Parathyroid adenoma (tissue), 2 donors: ENCODE results near the gene ENPEP.
"Not testable (repeated sequence)": the region's sequence is repeated elsewhere in the genome, so short reads cannot be mapped to it uniquely, and the experiment has no call there.

Experiments
- H2AFZ ChIP-seq: fragments of 300-600 bp; sonication (generic); one replicate; pipeline ENCODE4 v1.7.0; 2017; ENCODE audit warnings: antibody characterized with exemption, mild to moderate bottlenecking
- H3K27ac ChIP-seq: fragments of 300-600 bp; sonication (generic); one replicate; pipeline ENCODE4 v1.7.0; 2017
- H3K27me3 ChIP-seq: fragments of 300-600 bp; sonication (generic); one replicate; pipeline ENCODE4 v1.7.0; 2017; ENCODE audit warnings: low read length; ENCODE audit not compliant: control insufficient read depth, insufficient read depth
- H3K36me3 ChIP-seq: fragments of 300-600 bp; sonication (generic); one replicate; pipeline ENCODE4 v1.7.0; 2017; ENCODE audit warnings: low read length; ENCODE audit not compliant: control insufficient read depth, insufficient read depth
- H3K4me1 ChIP-seq: fragments of 300-600 bp; sonication (generic); one replicate; pipeline ENCODE4 v1.7.0; 2017; ENCODE audit warnings: control low read depth
- H3K4me2 ChIP-seq: fragments of 300-600 bp; sonication (generic); one replicate; pipeline ENCODE4 v1.7.0; 2017; ENCODE audit warnings: low read length
- H3K4me3 ChIP-seq: fragments of 300-600 bp; sonication (generic); one replicate; pipeline ENCODE4 v1.7.0; 2017; ENCODE audit warnings: low read depth, low read length
- H3K79me2 ChIP-seq: fragments of 300-600 bp; sonication (generic); one replicate; pipeline ENCODE4 v1.7.0; 2017; ENCODE audit warnings: control low read depth
- H3K9ac ChIP-seq: fragments of 300-600 bp; sonication (generic); one replicate; pipeline ENCODE4 v1.7.0; 2017; ENCODE audit warnings: mild to moderate bottlenecking
- H3K9me3 ChIP-seq: fragments of 300-600 bp; sonication (generic); one replicate; pipeline ENCODE4 v1.7.0; 2017; ENCODE audit warnings: low read length; ENCODE audit not compliant: control insufficient read depth
- CTCF ChIP-seq: fragments of 300-600 bp; sonication (generic); IDR thresholded peaks from one replicate; pipeline ENCODE4 v1.7.0; 2017; ENCODE audit warnings: antibody characterized with exemption, mild to moderate bottlenecking
- donor health status: primary hyperparathyroidism.

ENPEP gene

GRCh38 chr4:110550260-110550659, 74.3 kb downstream of the ENPEP start:
- Histone ChIP-seq H3K9me3 (no peaks in the 10 kb centered on the region), H3K79me2 (no peaks in the 10 kb centered on the region), H3K27me3 (no peaks in the 10 kb centered on the region), H3K36me3 (no peaks in the 10 kb centered on the region), H3K4me3 (no peak overlapping the region), H3K4me1 (no peaks in the 10 kb centered on the region), H3K4me2 (no peak overlapping the region), H3K27ac (no peak overlapping the region), H3K9ac (no peak overlapping the region), H2AFZ (no peak overlapping the region)
- TF ChIP-seq CTCF: no peak

GRCh38 chr4:110553197-110553596, 77.2 kb downstream of the ENPEP start:
- TF ChIP-seq CTCF: no peak
- H3K27ac ChIP-seq: no peak overlapping the region
- no peak overlapping the region for H2AFZ ChIP-seq
- no peaks in the 10 kb centered on the region for H3K36me3 ChIP-seq
- H3K9ac ChIP-seq: no peak overlapping the region
- H3K4me3 ChIP-seq: no peak overlapping the region
- H3K4me1 ChIP-seq: no peaks in the 10 kb centered on the region
- H3K4me2 ChIP-seq: no peak overlapping the region
- no peaks in the 10 kb centered on the region for H3K9me3 ChIP-seq
- H3K27me3 ChIP-seq: no peaks in the 10 kb centered on the region
- no peaks in the 10 kb centered on the region for H3K79me2 ChIP-seq

GRCh38 chr4:110567214-110567613, 91.3 kb downstream of the ENPEP start:
- no peaks in the 10 kb centered on the region for H3K9me3 ChIP-seq
- no peak for TF ChIP-seq CTCF
- H3K27me3 ChIP-seq: no peaks in the 10 kb centered on the region
- no peaks in the 10 kb centered on the region for H3K79me2 ChIP-seq
- no peaks in the 10 kb centered on the region for H3K36me3 ChIP-seq
- H3K4me3 ChIP-seq: no peak overlapping the region
- H2AFZ ChIP-seq: no peak overlapping the region
- no peak overlapping the region for H3K9ac ChIP-seq
- H3K4me2 ChIP-seq: no peak overlapping the region
- H3K4me1 ChIP-seq: no peaks in the 10 kb centered on the region
- H3K27ac ChIP-seq: no peak overlapping the region

- H3K4me2 ChIP-seq, H3K79me2 ChIP-seq, H3K36me3 ChIP-seq, H3K4me3 ChIP-seq, H3K9ac ChIP-seq, H3K9me3 ChIP-seq, H3K27me3 ChIP-seq, H3K4me1 ChIP-seq, H3K27ac ChIP-seq, H2AFZ ChIP-seq: not testable (repeated sequence)
Observed at GRCh38 chr4:110576696-110577095, 100.7 kb downstream of the ENPEP start.

GRCh38 chr4:110586131-110586850, 110.3 kb downstream of the ENPEP start:
- no peak overlapping the region for H3K27ac ChIP-seq
- H2AFZ ChIP-seq: no peak overlapping the region
- no peaks in the 10 kb centered on the region for H3K27me3 ChIP-seq
- H3K4me3 ChIP-seq: no peak overlapping the region
- no peaks in the 10 kb centered on the region for H3K4me1 ChIP-seq
- TF ChIP-seq CTCF: no peak
- H3K4me2 ChIP-seq: no peak overlapping the region
- no peaks in the 10 kb centered on the region for H3K36me3 ChIP-seq
- no peak overlapping the region for H3K9ac ChIP-seq
- H3K79me2 ChIP-seq: no peaks in the 10 kb centered on the region
- H3K9me3 ChIP-seq: no peaks in the 10 kb centered on the region
